Thoracic aorta (tissue), 2 donors: ENCODE results near the gene ANKRD28. TPM values are rescaled to one million over a fixed set of nuclear protein-coding genes. Genes with fewer than 3 reads are reported as not detected.

Source experiments
- ATAC-seq: fragments of 150-250 bp; one replicate; pipeline ENCODE4 v1.8.0; 2017; ENCODE audit warnings: low read depth; ENCODE audit not compliant: insufficient number of reproducible peaks, low FRiP score
- DNase-seq: peaks from one replicate; pipeline ENCODE4 v3.0.0-alpha.2; 2020; ENCODE audit warnings: low spot score
- H3K27ac ChIP-seq, 2 donors: fragments of 200-600 bp; sonication (generic); 1 replicate in 1 of 2; 2 replicates in 1 of 2; pipeline ENCODE4 v1.5.1; 2016; ENCODE audit warnings: mild to moderate bottlenecking in 2 of 2, moderate library complexity in 2 of 2
- H3K27me3 ChIP-seq: fragments of 200-600 bp; sonication (generic); replicated peaks from 2 replicates; pipeline ENCODE4 v1.6.0; 2016; ENCODE audit warnings: mild to moderate bottlenecking; ENCODE audit not compliant: insufficient read depth
- H3K36me3 ChIP-seq: fragments of 200-600 bp; sonication (generic); one replicate; pipeline ENCODE4 v1.5.1; 2016
- H3K4me1 ChIP-seq, 2 donors: fragments of 200-600 bp; sonication (generic); 1 replicate in 1 of 2; 2 replicates in 1 of 2; pipeline versions ENCODE4 v1.5.1 to v1.6.0; 2016; ENCODE audit warnings: low read depth in 2 of 2, mild to moderate bottlenecking in 1 of 2; ENCODE audit not compliant: control insufficient read depth in 1 of 2
- H3K4me3 ChIP-seq: fragments of 200-600 bp; sonication (generic); 2 replicates; pipeline ENCODE4 v1.5.1; 2016; ENCODE audit warnings: mild to moderate bottlenecking
- H3K9me3 ChIP-seq: fragments of 200-600 bp; sonication (generic); 2 replicates; pipeline ENCODE4 v1.5.1; 2016
- total RNA-seq, 2 donors: library from RNA; depleted of rRNA; stranded (reverse); fragments of >200 nt; gene quantifications; one replicate each; pipeline versions ENCODE4 v1.1.0 to v1.2.3, GENCODE V29; 2016
- TF ChIP-seq, protein P1 (sequence below): fragments of 200-600 bp; sonication (generic); IDR thresholded peaks from one replicate; pipeline ENCODE4 v1.5.1; 2019; ENCODE audit warnings: antibody characterized with exemption

The ANKRD28 gene
- total RNA-seq, 2 donors from 2014 or later: 42.5 to 60.2 TPM

DNA sequence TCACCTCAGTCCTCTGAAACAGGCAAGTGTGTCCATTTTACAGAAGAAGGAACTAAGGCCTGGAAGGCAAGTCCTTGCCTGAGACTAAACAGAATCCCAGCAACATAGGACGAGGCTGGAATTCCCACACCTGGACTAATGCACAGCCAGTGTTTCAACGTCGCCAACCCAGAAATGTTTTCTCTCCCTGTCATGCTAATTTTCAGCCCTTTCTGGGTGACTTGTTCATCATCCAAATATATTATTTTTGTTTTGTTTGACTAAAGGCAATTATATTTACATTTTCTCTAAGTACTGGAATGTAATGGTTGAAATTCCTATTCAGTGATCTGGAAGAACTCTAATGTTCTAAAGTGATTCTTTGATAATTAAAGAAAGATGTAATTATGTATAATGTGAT, 144.5 kb downstream of the ANKRD28 start:
- Histone ChIP-seq H3K4me3 (no peak overlapping the region), H3K4me1 (peaks cover 0 to 3% of the 10 kb centered on the region in 2 donors), H3K36me3 (no peaks in the 10 kb centered on the region), H3K9me3 (peaks cover 24% of the 10 kb centered on the region), H3K27ac (no peak overlapping the region), H3K27me3 (no peaks in the 10 kb centered on the region)
- DNase-seq (no peak), ATAC-seq (no peak)
- TF ChIP-seq, protein P1, sequence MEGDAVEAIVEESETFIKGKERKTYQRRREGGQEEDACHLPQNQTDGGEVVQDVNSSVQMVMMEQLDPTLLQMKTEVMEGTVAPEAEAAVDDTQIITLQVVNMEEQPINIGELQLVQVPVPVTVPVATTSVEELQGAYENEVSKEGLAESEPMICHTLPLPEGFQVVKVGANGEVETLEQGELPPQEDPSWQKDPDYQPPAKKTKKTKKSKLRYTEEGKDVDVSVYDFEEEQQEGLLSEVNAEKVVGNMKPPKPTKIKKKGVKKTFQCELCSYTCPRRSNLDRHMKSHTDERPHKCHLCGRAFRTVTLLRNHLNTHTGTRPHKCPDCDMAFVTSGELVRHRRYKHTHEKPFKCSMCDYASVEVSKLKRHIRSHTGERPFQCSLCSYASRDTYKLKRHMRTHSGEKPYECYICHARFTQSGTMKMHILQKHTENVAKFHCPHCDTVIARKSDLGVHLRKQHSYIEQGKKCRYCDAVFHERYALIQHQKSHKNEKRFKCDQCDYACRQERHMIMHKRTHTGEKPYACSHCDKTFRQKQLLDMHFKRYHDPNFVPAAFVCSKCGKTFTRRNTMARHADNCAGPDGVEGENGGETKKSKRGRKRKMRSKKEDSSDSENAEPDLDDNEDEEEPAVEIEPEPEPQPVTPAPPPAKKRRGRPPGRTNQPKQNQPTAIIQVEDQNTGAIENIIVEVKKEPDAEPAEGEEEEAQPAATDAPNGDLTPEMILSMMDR: no peak

DNA sequence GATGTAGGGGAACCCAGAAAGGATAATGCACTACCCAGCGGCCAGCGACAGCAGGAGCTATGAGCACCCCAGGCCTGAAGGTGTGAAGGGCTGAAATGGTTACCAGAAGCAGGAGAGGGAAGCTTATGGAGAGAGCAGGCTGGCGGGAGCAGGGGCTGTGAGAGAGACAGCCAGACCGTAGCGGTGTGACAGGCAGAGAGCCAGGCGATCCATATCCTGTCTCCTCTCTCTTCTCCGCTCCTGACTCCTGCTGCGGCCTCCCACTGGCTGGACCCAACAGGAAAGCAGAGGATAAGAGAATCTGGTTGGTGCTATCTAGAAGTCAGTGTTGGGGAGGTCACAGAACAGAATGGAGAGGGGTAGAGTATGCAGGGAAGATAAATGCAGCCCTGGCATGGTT, 146.4 kb downstream of the ANKRD28 start:
- H3K36me3 ChIP-seq: no peaks in the 10 kb centered on the region
- H3K4me1 ChIP-seq: peaks cover 9 to 22% of the 10 kb centered on the region in 2 donors
- H3K4me3 ChIP-seq: no peak overlapping the region
- H3K27me3 ChIP-seq: no peaks in the 10 kb centered on the region
- no peak overlapping the region for H3K27ac ChIP-seq
- peaks cover 10% of the 10 kb centered on the region for H3K9me3 ChIP-seq
- ATAC-seq: no peak
- DNase-seq: no peak
- TF ChIP-seq, protein P1: no peak

DNA sequence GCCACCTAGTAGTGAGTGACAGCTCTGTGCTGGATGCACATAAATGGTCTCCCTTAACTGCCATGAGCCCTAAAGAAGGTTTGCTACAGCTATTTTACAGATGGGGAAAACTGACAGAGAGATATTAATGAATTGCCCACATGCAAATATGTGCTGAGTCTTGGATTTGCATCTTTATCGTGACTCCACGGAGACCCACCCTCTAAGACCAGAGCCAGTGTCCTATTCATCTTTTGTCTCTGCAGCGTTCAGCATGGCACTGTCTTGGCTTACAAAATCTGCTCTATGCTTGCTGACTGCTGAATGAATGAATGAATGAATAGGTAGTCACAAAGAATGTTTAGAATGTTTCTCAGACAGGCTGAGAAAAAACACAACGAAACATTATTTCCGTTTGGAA, 147.9 kb downstream of the ANKRD28 start:
- peaks cover 13 to 33% of the 10 kb centered on the region in 2 donors for H3K4me1 ChIP-seq
- no peak for DNase-seq

GRCh38 chr3:15649341-15649740, 148.4 kb downstream of the ANKRD28 start:
- H3K4me1 ChIP-seq: peaks cover 13 to 33% of the 10 kb centered on the region in 2 donors
- H3K27ac ChIP-seq: no peak overlapping the region
- no peak overlapping the region for H3K4me3 ChIP-seq
- no peaks in the 10 kb centered on the region for H3K36me3 ChIP-seq
- TF ChIP-seq, protein P1: no peak
- DNase-seq (no peak), ATAC-seq (no peak)
- no peaks in the 10 kb centered on the region for H3K27me3 ChIP-seq
- no peaks in the 10 kb centered on the region for H3K9me3 ChIP-seq

More for the DNA sequence above, 147.9 kb downstream of the ANKRD28 start:
- Histone ChIP-seq H3K36me3 (no peaks in the 10 kb centered on the region), H3K4me3 (no peak overlapping the region), H3K27me3 (no peaks in the 10 kb centered on the region), H3K27ac (no peak overlapping the region), H3K9me3 (no peaks in the 10 kb centered on the region)
- no peak for ATAC-seq
- TF ChIP-seq, protein P1: no peak

DNA sequence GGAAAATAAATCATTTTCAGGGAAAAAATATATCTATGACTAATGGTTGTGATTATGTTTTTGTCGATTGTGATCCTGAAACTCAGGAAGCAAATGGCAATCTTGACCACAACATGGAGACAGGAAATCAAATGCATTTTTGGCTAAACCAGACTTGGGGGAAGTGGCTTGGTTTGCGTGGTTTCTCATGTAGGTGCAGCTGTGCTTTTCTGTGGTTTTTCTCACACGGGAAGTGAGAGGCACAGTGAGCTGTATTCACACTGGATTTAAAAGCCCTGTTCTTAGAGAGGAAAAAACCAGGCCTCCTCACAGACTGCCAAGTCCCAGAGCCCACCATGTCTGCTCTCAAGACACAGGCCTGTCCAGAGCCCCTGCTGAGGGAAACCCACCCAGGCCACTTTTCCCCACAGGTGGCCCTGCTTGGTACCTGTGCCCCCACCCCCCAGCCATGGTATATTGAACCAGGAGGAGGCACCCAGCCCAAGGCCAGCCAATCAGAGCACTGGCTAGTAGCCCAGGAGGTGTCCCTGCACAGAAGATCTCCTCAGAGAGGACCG, 150.1 kb downstream of the ANKRD28 start:
- ATAC-seq: no peak
- peak overlapping the region; percentile 59 to 74 for H3K27ac ChIP-seq
- peak overlapping the region; percentile 50 for H3K4me3 ChIP-seq

More for the DNA sequence above, 150.1 kb downstream of the ANKRD28 start:
- H3K36me3 ChIP-seq: no peaks in the 10 kb centered on the region
- TF ChIP-seq, protein P1: no peak
- no peaks in the 10 kb centered on the region for H3K27me3 ChIP-seq
- no peaks in the 10 kb centered on the region for H3K9me3 ChIP-seq
- H3K4me1 ChIP-seq: peaks cover 13 to 33% of the 10 kb centered on the region in 2 donors
- no peak for DNase-seq
